Sigmoid colon (tissue), 4 donors: ENCODE data around the gene PDLIM4.

Source experiments
- EP300 ChIP-seq, 4 donors: sonication (generic); formaldehyde crosslinking; IDR thresholded peaks; one replicate each; pipeline ENCODE4 v1.6.1; 2017; ENCODE audit warnings: antibody characterized with exemption in 4 of 4
- POLR2A ChIP-seq, 2 donors: fragments of 450-650 bp; IDR thresholded peaks; one replicate each; pipeline ENCODE4 v1.6.1; 2016; ENCODE audit warnings: antibody characterized with exemption in 2 of 2, mild to moderate bottlenecking in 2 of 2, moderate library complexity in 2 of 2
- POLR2AphosphoS5 ChIP-seq, 4 donors: sonication (generic); formaldehyde crosslinking; IDR thresholded peaks; one replicate each; pipeline ENCODE4 v1.6.1; 2017; ENCODE audit warnings: antibody characterized with exemption in 4 of 4
- TF ChIP-seq, protein P1 (sequence below), 4 experiments: fragments of 450-650 bp in 3 of 4; fragments of 200-600 bp in 1 of 4; IDR thresholded peaks; one replicate each; pipeline ENCODE4 v1.5.1; 2016 to 2019; ENCODE audit warnings: antibody characterized with exemption in 4 of 4, mild to moderate bottlenecking in 3 of 4, moderate library complexity in 2 of 4

GRCh38 chr5:132256086-132256782 lies 1.3 kb upstream of the PDLIM4 start:
- TF ChIP-seq, protein P1, sequence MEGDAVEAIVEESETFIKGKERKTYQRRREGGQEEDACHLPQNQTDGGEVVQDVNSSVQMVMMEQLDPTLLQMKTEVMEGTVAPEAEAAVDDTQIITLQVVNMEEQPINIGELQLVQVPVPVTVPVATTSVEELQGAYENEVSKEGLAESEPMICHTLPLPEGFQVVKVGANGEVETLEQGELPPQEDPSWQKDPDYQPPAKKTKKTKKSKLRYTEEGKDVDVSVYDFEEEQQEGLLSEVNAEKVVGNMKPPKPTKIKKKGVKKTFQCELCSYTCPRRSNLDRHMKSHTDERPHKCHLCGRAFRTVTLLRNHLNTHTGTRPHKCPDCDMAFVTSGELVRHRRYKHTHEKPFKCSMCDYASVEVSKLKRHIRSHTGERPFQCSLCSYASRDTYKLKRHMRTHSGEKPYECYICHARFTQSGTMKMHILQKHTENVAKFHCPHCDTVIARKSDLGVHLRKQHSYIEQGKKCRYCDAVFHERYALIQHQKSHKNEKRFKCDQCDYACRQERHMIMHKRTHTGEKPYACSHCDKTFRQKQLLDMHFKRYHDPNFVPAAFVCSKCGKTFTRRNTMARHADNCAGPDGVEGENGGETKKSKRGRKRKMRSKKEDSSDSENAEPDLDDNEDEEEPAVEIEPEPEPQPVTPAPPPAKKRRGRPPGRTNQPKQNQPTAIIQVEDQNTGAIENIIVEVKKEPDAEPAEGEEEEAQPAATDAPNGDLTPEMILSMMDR (IDR thresholded peaks at IDR 0.05) = no peak
- TF ChIP-seq EP300 (IDR thresholded peaks at IDR 0.05) = no peak
- no peak for TF ChIP-seq POLR2A (IDR thresholded peaks at IDR 0.05)
- TF ChIP-seq POLR2AphosphoS5 (IDR thresholded peaks at IDR 0.05) = no peak
